ENCODE results near the gene AFMID. TPM values are rescaled to one million over a fixed set of nuclear protein-coding genes. Genes with fewer than 3 reads are reported as not detected.
"Not testable (repeated sequence)": the region's sequence is repeated elsewhere in the genome, so short reads cannot be mapped to it uniquely, and the experiment has no call there.

Gene AFMID
- total and polyA plus RNA-seq, 2 experiments from 2014 or later, result 26.6 to 61.2 TPM

- Histone ChIP-seq H3K9me2 (replicated peaks; ENCODE audit: insufficient read depth) (no peaks in the 10 kb centered on the region), H3K4me2 (no peak overlapping the region), H3K27ac (no peak overlapping the region), H3K27me3 (peaks cover 29% of the 10 kb centered on the region), H3K4me3 (no peak overlapping the region), H4K20me1 (ENCODE audit: insufficient read depth, poor library complexity, severe bottlenecking) (no peaks in the 10 kb centered on the region), H3K36me3 (replicated peaks; ENCODE audit: insufficient read depth, low read depth) (no peaks in the 10 kb centered on the region), H3K79me2 (no peaks in the 10 kb centered on the region), H3K4me1 (ENCODE audit: insufficient read depth) (no peaks in the 10 kb centered on the region), H2AFZ (no peak overlapping the region), H3K9me3 (ENCODE audit: low read depth) (no peaks in the 10 kb centered on the region)
- DNase-seq (ENCODE audit: low spot score), result no peak
- TF ChIP-seq EZH2phosphoT487 (IDR thresholded peaks at IDR 0.05; ENCODE audit: low read depth, severe bottlenecking, unreplicated experiment), result no peak
- no peak for TF ChIP-seq CTCF (IDR thresholded peaks at IDR 0.05; ENCODE audit: poor library complexity)
- no peak for TF ChIP-seq EZH2 (IDR thresholded peaks at IDR 0.05; ENCODE audit: borderline replicate concordance)
- 91% methylated on average over 17 of the region's 17 CpGs for WGBS (ENCODE audit: low lambda C conversion rate, missing lambda C conversion rate)
Measured at GRCh38 chr17:78234261-78234865, 47.2 kb downstream of the AFMID start.

- not testable (repeated sequence) for DNase-seq (ENCODE audit: low spot score)
Measured at GRCh38 chr17:78235022-78235421, 47.9 kb downstream of the AFMID start.

GRCh38 chr17:78235885-78236284 lies 48.7 kb downstream of the AFMID start:
- no peaks in the 10 kb centered on the region for H3K79me2 ChIP-seq
- no peak for DNase-seq (ENCODE audit: low spot score)
- 86% methylated on average over 7 of the region's 8 CpGs for WGBS (ENCODE audit: low lambda C conversion rate, missing lambda C conversion rate)
- peaks cover 20% of the 10 kb centered on the region for H3K27me3 ChIP-seq
- no peak overlapping the region for H2AFZ ChIP-seq
- TF ChIP-seq EZH2 (IDR thresholded peaks at IDR 0.05; ENCODE audit: borderline replicate concordance) (no peak), EZH2phosphoT487 (IDR thresholded peaks at IDR 0.05; ENCODE audit: low read depth, severe bottlenecking, unreplicated experiment) (no peak), CTCF (IDR thresholded peaks at IDR 0.05; ENCODE audit: poor library complexity) (no peak)
- no peaks in the 10 kb centered on the region for H3K4me1 ChIP-seq (ENCODE audit: insufficient read depth)
- no peaks in the 10 kb centered on the region for H3K36me3 ChIP-seq (replicated peaks; ENCODE audit: insufficient read depth, low read depth)
- H3K9me3 ChIP-seq (ENCODE audit: low read depth), result no peaks in the 10 kb centered on the region
- H4K20me1 ChIP-seq (ENCODE audit: insufficient read depth, poor library complexity, severe bottlenecking), result no peaks in the 10 kb centered on the region
- no peak overlapping the region for H3K4me2 ChIP-seq
- H3K27ac ChIP-seq, result no peak overlapping the region
- no peaks in the 10 kb centered on the region for H3K9me2 ChIP-seq (replicated peaks; ENCODE audit: insufficient read depth)
- no peak overlapping the region for H3K4me3 ChIP-seq

More at GRCh38 chr17:78235022-78235421, 47.9 kb downstream of the AFMID start:
- not testable (repeated sequence) for H3K4me2 ChIP-seq; H4K20me1 ChIP-seq (ENCODE audit: insufficient read depth, poor library complexity, severe bottlenecking); H3K36me3 ChIP-seq (replicated peaks; ENCODE audit: insufficient read depth, low read depth); H3K27ac ChIP-seq; H3K4me3 ChIP-seq; H2AFZ ChIP-seq; H3K79me2 ChIP-seq; H3K9me2 ChIP-seq (replicated peaks; ENCODE audit: insufficient read depth); H3K9me3 ChIP-seq (ENCODE audit: low read depth); H3K4me1 ChIP-seq (ENCODE audit: insufficient read depth)
- peaks cover 29% of the 10 kb centered on the region for H3K27me3 ChIP-seq
- WGBS (ENCODE audit: low lambda C conversion rate, missing lambda C conversion rate), result 98% methylated on average over 6 of the region's 6 CpGs

- no peak overlapping the region for H3K27ac ChIP-seq
- H3K4me2 ChIP-seq, result no peak overlapping the region
- H4K20me1 ChIP-seq (ENCODE audit: insufficient read depth, poor library complexity, severe bottlenecking), result no peaks in the 10 kb centered on the region
- no peak for TF ChIP-seq EZH2phosphoT487 (IDR thresholded peaks at IDR 0.05; ENCODE audit: low read depth, severe bottlenecking, unreplicated experiment)
- TF ChIP-seq EZH2 (IDR thresholded peaks at IDR 0.05; ENCODE audit: borderline replicate concordance), result no peak
- no peak for TF ChIP-seq CTCF (IDR thresholded peaks at IDR 0.05; ENCODE audit: poor library complexity)
- DNase-seq (ENCODE audit: low spot score), result no peak
- no peak overlapping the region for H2AFZ ChIP-seq
- 96% methylated on average over 20 of the region's 20 CpGs for WGBS (ENCODE audit: low lambda C conversion rate, missing lambda C conversion rate)
- no peaks in the 10 kb centered on the region for H3K9me3 ChIP-seq (ENCODE audit: low read depth)
- H3K36me3 ChIP-seq (replicated peaks; ENCODE audit: insufficient read depth, low read depth), result no peaks in the 10 kb centered on the region
- no peaks in the 10 kb centered on the region for H3K9me2 ChIP-seq (replicated peaks; ENCODE audit: insufficient read depth)
- no peaks in the 10 kb centered on the region for H3K4me1 ChIP-seq (ENCODE audit: insufficient read depth)
- H3K79me2 ChIP-seq, result no peaks in the 10 kb centered on the region
- H3K4me3 ChIP-seq, result no peak overlapping the region
- peaks cover 13% of the 10 kb centered on the region for H3K27me3 ChIP-seq
Measured at GRCh38 chr17:78236362-78237127, 49.4 kb downstream of the AFMID start.
